AG04450 (cell line): ENCODE data around the gene EHMT1. TPM values are rescaled to one million over a fixed set of nuclear protein-coding genes. Genes with fewer than 3 reads are reported as not detected.

ENCODE experiments used
- CTCF ChIA-PET: fragments of 300-600, 350-600 bp; formaldehyde crosslinking; extraction: SDS; loops from one replicate; lab custom pipeline; 2022; ENCODE audit warnings: antibody characterized with exemption, inconsistent platforms; lab: Charles Lee
- POLR2A ChIA-PET: fragments of 350-600 bp; formaldehyde crosslinking; extraction: SDS; loops from one replicate; lab custom pipeline; 2021; ENCODE audit warnings: antibody characterized with exemption, inconsistent platforms; lab: Yijun Ruan, JAX
- DNase-seq: peaks from one replicate; pipeline ENCODE4 v3.0.0-alpha.2; 2011; ENCODE audit warnings: low read depth, low spot score
- H3K27ac ChIP-seq: one replicate; pipeline ENCODE4 v1.5.1; 2012; ENCODE audit warnings: low read depth, low read length, control low read depth
- H3K27me3 ChIP-seq: one replicate; pipeline ENCODE4 v1.6.0; 2012; ENCODE audit warnings: low read length; ENCODE audit not compliant: control insufficient read depth, insufficient read depth
- H3K4me3 ChIP-seq: 2 replicates; pipeline ENCODE4 v1.5.1; 2011; ENCODE audit warnings: mild to moderate bottlenecking, low read depth, low read length, control low read depth
- H3K9me3 ChIP-seq: 2 replicates; pipeline ENCODE4 v1.5.1; 2012; ENCODE audit warnings: low read length; ENCODE audit not compliant: control insufficient read depth, insufficient read depth
- CTCF ChIP-seq: IDR thresholded peaks from 2 replicates; pipeline ENCODE4 v1.5.1; 2011; ENCODE audit warnings: low read depth, low read length, control low read depth, inconsistent platforms
- polyA plus RNA-seq: library from polyadenylated mRNA; depleted of rRNA; stranded (reverse); fragments of >200 nt; gene quantifications from 2 replicates; pipeline ENCODE4 v1.2.3, GENCODE V29; 2011

EHMT1 gene
- polyA plus RNA-seq, 1 experiment = 26.1 TPM

GRCh38 chr9:137834846-137835546, 216.2 kb downstream of the EHMT1 start:
- CTCF ChIA-PET = no interaction called here
- no peak for DNase-seq
- POLR2A ChIA-PET = no interaction called here
- H3K27ac ChIP-seq = no peak overlapping the region
- no peaks in the 10 kb centered on the region for H3K27me3 ChIP-seq
- TF ChIP-seq CTCF = no peak
- no peak overlapping the region for H3K4me3 ChIP-seq
- H3K9me3 ChIP-seq = peaks cover 33% of the 10 kb centered on the region

GRCh38 chr9:137836151-137836830, 217.5 kb downstream of the EHMT1 start:
- Histone ChIP-seq H3K4me3 (no peak overlapping the region), H3K9me3 (peaks cover 40% of the 10 kb centered on the region), H3K27ac (no peak overlapping the region), H3K27me3 (no peaks in the 10 kb centered on the region)
- TF ChIP-seq CTCF = no peak
- no peak for DNase-seq
- CTCF ChIA-PET = no interaction called here
- POLR2A ChIA-PET = no interaction called here

- no peak for DNase-seq
- Histone ChIP-seq H3K4me3 (no peak overlapping the region), H3K27ac (no peak overlapping the region), H3K27me3 (no peaks in the 10 kb centered on the region), H3K9me3 (peaks cover 35% of the 10 kb centered on the region)
- ChIA-PET CTCF (no interaction called here), POLR2A (no interaction called here)
- TF ChIP-seq CTCF = no peak
Measured at GRCh38 chr9:137836831-137837241, 218.0 kb downstream of the EHMT1 start.

GRCh38 chr9:137837345-137838278, 218.8 kb downstream of the EHMT1 start:
- no peak for TF ChIP-seq CTCF
- Histone ChIP-seq H3K4me3 (no peak overlapping the region), H3K27ac (no peak overlapping the region), H3K27me3 (no peaks in the 10 kb centered on the region), H3K9me3 (peaks cover 30% of the 10 kb centered on the region)
- ChIA-PET CTCF (no interaction called here), POLR2A (no interaction called here)
- DNase-seq = no peak

- ChIA-PET CTCF (no interaction called here), POLR2A (no interaction called here)
- no peak overlapping the region for H3K4me3 ChIP-seq
- no peak overlapping the region for H3K27ac ChIP-seq
- H3K27me3 ChIP-seq = no peaks in the 10 kb centered on the region
- H3K9me3 ChIP-seq = peaks cover 28% of the 10 kb centered on the region
- no peak for DNase-seq
- no peak for TF ChIP-seq CTCF
Measured at GRCh38 chr9:137838576-137838975, 219.8 kb downstream of the EHMT1 start.
